ENCODE measurements around the gene FANCI.

The FANCI gene

GRCh38 chr15:89329329-89330084 is 85.7 kb downstream of the FANCI start:
- DNase-seq (ENCODE audit: low read depth), result no peak
- TF ChIP-seq CTCF (IDR thresholded peaks at IDR 0.05; ENCODE audit: insufficient read depth, low read depth, low read length, missing control alignments), result no peak
- H3K4me3 ChIP-seq (ENCODE audit: low read depth, low read length), result no peak overlapping the region

- DNase-seq (ENCODE audit: low read depth), result no peak
- no peak overlapping the region for H3K4me3 ChIP-seq (ENCODE audit: low read depth, low read length)
- no peak for TF ChIP-seq CTCF (IDR thresholded peaks at IDR 0.05; ENCODE audit: insufficient read depth, low read depth, low read length, missing control alignments)
Observed at GRCh38 chr15:89330119-89330518, 86.3 kb downstream of the FANCI start.

- DNase-seq (ENCODE audit: low read depth), result no peak
- H3K4me3 ChIP-seq (ENCODE audit: low read depth, low read length), result no peak overlapping the region
- TF ChIP-seq CTCF (IDR thresholded peaks at IDR 0.05; ENCODE audit: insufficient read depth, low read depth, low read length, missing control alignments), result no peak
Observed at GRCh38 chr15:89330881-89331595, 87.3 kb downstream of the FANCI start.

- H3K4me3 ChIP-seq (ENCODE audit: low read depth, low read length), result no peak overlapping the region
- TF ChIP-seq CTCF (IDR thresholded peaks at IDR 0.05; ENCODE audit: insufficient read depth, low read depth, low read length, missing control alignments), result peak; percentile 46
- DNase-seq (ENCODE audit: low read depth), result peak; percentile 34
Observed at GRCh38 chr15:89332446-89332845, 88.7 kb downstream of the FANCI start.

GRCh38 chr15:89333011-89333860 is 89.5 kb downstream of the FANCI start:
- no peak for TF ChIP-seq CTCF (IDR thresholded peaks at IDR 0.05; ENCODE audit: insufficient read depth, low read depth, low read length, missing control alignments)
- peak overlapping the region; percentile 85 for H3K4me3 ChIP-seq (ENCODE audit: low read depth, low read length)
- peak; percentile 22 for DNase-seq (ENCODE audit: low read depth)

- no peak for TF ChIP-seq CTCF (IDR thresholded peaks at IDR 0.05; ENCODE audit: insufficient read depth, low read depth, low read length, missing control alignments)
- peak overlapping the region; percentile 85 for H3K4me3 ChIP-seq (ENCODE audit: low read depth, low read length)
- DNase-seq (ENCODE audit: low read depth), result no peak
Observed at GRCh38 chr15:89333959-89334509, 90.3 kb downstream of the FANCI start.
